Endodermal cell (in vitro differentiated cells): ENCODE data around the gene NUP98. TPM values are rescaled to one million over a fixed set of nuclear protein-coding genes. Genes with fewer than 3 reads are reported as not detected.

ENCODE experiments used
- DNase-seq: peaks from one replicate; pipeline ENCODE4 v3.0.0-alpha.2; 2017
- H3K27ac ChIP-seq: 2 replicates; pipeline ENCODE4 v1.5.1; 2013; ENCODE audit warnings: mild to moderate bottlenecking, low read depth, low read length, moderate library complexity
- H3K27me3 ChIP-seq: 2 replicates; pipeline ENCODE4 v1.6.1; 2013; ENCODE audit warnings: mild to moderate bottlenecking, low read length, moderate library complexity; ENCODE audit not compliant: insufficient read depth, control insufficient read depth, poor library complexity, severe bottlenecking
- H3K36me3 ChIP-seq: 2 replicates; pipeline ENCODE4 v1.7.0; 2013; ENCODE audit warnings: mild to moderate bottlenecking, low read length, moderate library complexity; ENCODE audit not compliant: control insufficient read depth, insufficient read depth
- H3K4me1 ChIP-seq: one replicate; pipeline ENCODE4 v1.7.0; 2013; ENCODE audit warnings: low read length; ENCODE audit not compliant: control insufficient read depth, insufficient read depth
- H3K4me3 ChIP-seq: 2 replicates; pipeline ENCODE4 v1.5.1; 2013; ENCODE audit warnings: mild to moderate bottlenecking, low read length, moderate library complexity
- H3K9ac ChIP-seq: 2 replicates; pipeline ENCODE4 v1.6.1; 2013; ENCODE audit warnings: mild to moderate bottlenecking, low read length, moderate library complexity; ENCODE audit not compliant: poor library complexity, severe bottlenecking; ENCODE audit errors: extremely low read depth
- H3K9me3 ChIP-seq: 2 replicates; pipeline ENCODE4 v1.6.1; 2013; ENCODE audit warnings: mild to moderate bottlenecking, low read length, moderate library complexity; ENCODE audit not compliant: control insufficient read depth
- H3K27ac Mint-ChIP-seq: 2 replicates; pipeline ENCODE4 v1.8.0; 2020; ENCODE audit warnings: mixed read lengths
- H3K27me3 Mint-ChIP-seq: 2 replicates; pipeline ENCODE4 v1.8.0; 2021; ENCODE audit warnings: mild to moderate bottlenecking, mixed read lengths; ENCODE audit not compliant: insufficient read depth
- H3K36me3 Mint-ChIP-seq: 2 replicates; pipeline ENCODE4 v1.8.0; 2020; ENCODE audit warnings: low read depth, mixed read lengths
- H3K4me1 Mint-ChIP-seq: 2 replicates; pipeline ENCODE4 v1.8.0; 2020; ENCODE audit warnings: mixed read lengths
- H3K4me3 Mint-ChIP-seq: 2 replicates; pipeline ENCODE4 v1.8.0; 2020; ENCODE audit warnings: mild to moderate bottlenecking, moderate library complexity, mixed read lengths
- H3K9me3 Mint-ChIP-seq: 2 replicates; pipeline ENCODE4 v1.8.0; 2020; ENCODE audit warnings: mild to moderate bottlenecking, mixed read lengths
- CTCF ChIP-seq: fragments of 200-600 bp; sonication (generic); conservative IDR thresholded peaks from 2 replicates; pipeline ENCODE4 v1.5.0; 2021; ENCODE audit warnings: antibody characterized with exemption, mild to moderate bottlenecking
- WGBS, 2 experiments: methylation state at CpG; one replicate each; pipeline versions ENCODE4 v1.1.5 to v1.1.7; 2013; ENCODE audit warnings: missing lambda C conversion rate in 2 of 2, mixed read lengths in 1 of 2; ENCODE audit not compliant: insufficient coverage in 1 of 2, insufficient read length in 1 of 2; 5-methylcytosine and 5-hydroxymethylcytosine counted together
- total RNA-seq, 2 donors: library from RNA; stranded (reverse); fragmentation: NEBNext Ultra II Directional in 1 of 2; extraction: Animal tissue kit (Norgen Biotek cat#: 25700) in 1 of 2; gene quantifications; 2 replicates in 1 of 2; 3 replicates in 1 of 2; pipeline ENCODE4 v1.2.1, GENCODE V29; 2021

Gene NUP98
- total RNA-seq, 2 donors from 2014 or later = 81.6 to 92.6 TPM

- no peaks in the 10 kb centered on the region for H3K9me3 Mint-ChIP-seq
- peak; percentile 98 for DNase-seq
- Histone ChIP-seq H3K36me3 (peaks cover 29% of the 10 kb centered on the region), H3K27ac (no peak overlapping the region), H3K27me3 (no peaks in the 10 kb centered on the region), H3K4me1 (no peaks in the 10 kb centered on the region), H3K4me3 (no peak overlapping the region), H3K9me3 (no peaks in the 10 kb centered on the region), H3K9ac (no peak overlapping the region)
- no peak overlapping the region for H3K4me3 Mint-ChIP-seq
- 67 to 78% methylated on average over 12 to 18 of the region's 18 CpGs for WGBS, 2 experiments
- H3K4me1 Mint-ChIP-seq = peaks cover 1% of the 10 kb centered on the region
- H3K27me3 Mint-ChIP-seq = no peaks in the 10 kb centered on the region
- TF ChIP-seq CTCF = peak; percentile 94
- H3K27ac Mint-ChIP-seq = peak overlapping the region; percentile 41
- peaks cover 35% of the 10 kb centered on the region for H3K36me3 Mint-ChIP-seq
Measured at GRCh38 chr11:3824714-3825472, 27.5 kb upstream of the NUP98 start.

- H3K27ac ChIP-seq = no peak overlapping the region
- H3K4me1 Mint-ChIP-seq = peaks cover 1% of the 10 kb centered on the region
- H3K9me3 Mint-ChIP-seq = no peaks in the 10 kb centered on the region
- WGBS, 2 experiments = 95 to 98% methylated on average over 18 to 30 of the region's 30 CpGs
- H3K27me3 Mint-ChIP-seq = no peaks in the 10 kb centered on the region
- H3K4me1 ChIP-seq = no peaks in the 10 kb centered on the region
- no peak overlapping the region for H3K9ac ChIP-seq
- no peak for DNase-seq
- peaks cover 23% of the 10 kb centered on the region for H3K36me3 ChIP-seq
- H3K27ac Mint-ChIP-seq = no peak overlapping the region
- no peak for TF ChIP-seq CTCF
- H3K4me3 Mint-ChIP-seq = no peak overlapping the region
- peaks cover 29% of the 10 kb centered on the region for H3K36me3 Mint-ChIP-seq
- no peaks in the 10 kb centered on the region for H3K27me3 ChIP-seq
- H3K4me3 ChIP-seq = no peak overlapping the region
- H3K9me3 ChIP-seq = no peaks in the 10 kb centered on the region
Measured at GRCh38 chr11:3823762-3824506, 26.6 kb upstream of the NUP98 start.

GRCh38 chr11:3823303-3823702, 25.9 kb upstream of the NUP98 start:
- 95 to 100% methylated on average over 3 of the region's 3 CpGs for WGBS, 2 experiments
- DNase-seq = no peak
- peaks cover 26% of the 10 kb centered on the region for H3K36me3 Mint-ChIP-seq
- H3K9me3 Mint-ChIP-seq = no peaks in the 10 kb centered on the region
- H3K36me3 ChIP-seq = peaks cover 23% of the 10 kb centered on the region
- H3K27me3 Mint-ChIP-seq = no peaks in the 10 kb centered on the region
- no peak overlapping the region for H3K9ac ChIP-seq
- H3K4me3 Mint-ChIP-seq = no peak overlapping the region
- H3K27me3 ChIP-seq = no peaks in the 10 kb centered on the region
- H3K4me1 Mint-ChIP-seq = peaks cover 1% of the 10 kb centered on the region
- H3K4me1 ChIP-seq = no peaks in the 10 kb centered on the region
- H3K27ac Mint-ChIP-seq = no peak overlapping the region
- no peaks in the 10 kb centered on the region for H3K9me3 ChIP-seq
- H3K27ac ChIP-seq = no peak overlapping the region
- no peak overlapping the region for H3K4me3 ChIP-seq
- no peak for TF ChIP-seq CTCF
